Tibial nerve (tissue), 3 donors: ENCODE data around the gene PDZK1IP1.

Source experiments
- CTCF ChIP-seq, 5 experiments: fragments of 200-600 bp in 3 of 5; fragments of 450-650 bp in 2 of 5; sonication (generic) in 3 of 5; IDR thresholded peaks; one replicate each; pipeline ENCODE4 v1.5.1; 2016 to 2019; ENCODE audit warnings: antibody characterized with exemption in 5 of 5, mild to moderate bottlenecking in 3 of 5, moderate library complexity in 2 of 5
- POLR2A ChIP-seq, 2 donors: fragments of 450-650 bp; IDR thresholded peaks; one replicate each; pipeline ENCODE4 v1.6.1; 2017; ENCODE audit warnings: antibody characterized with exemption in 2 of 2, mild to moderate bottlenecking in 2 of 2, moderate library complexity in 2 of 2

- TF ChIP-seq POLR2A (IDR thresholded peaks at IDR 0.05) (no peak), CTCF (IDR thresholded peaks at IDR 0.05) (no peak)
Observed at GRCh38 chr1:47214549-47214948, 24.7 kb upstream of the PDZK1IP1 start.
